Measurements from ENCODE around the gene ARHGAP28. TPM values are rescaled to one million over a fixed set of nuclear protein-coding genes. Genes with fewer than 3 reads are reported as not detected.

The ARHGAP28 gene
- total and polyA plus RNA-seq, 10 of the 15 experiments (the other 5 are each of a cell fraction or from before 2014, with no cell fraction given) = not detected

GRCh38 chr18:6837904-6838303 is 108.4 kb downstream of the ARHGAP28 start:
- no peak for TF ChIP-seq MXI1 (IDR thresholded peaks at IDR 0.05; ENCODE audit: low read depth, low read length)
- no peak for TF ChIP-seq MAX (IDR thresholded peaks at IDR 0.05; ENCODE audit: low read depth, low read length)
- no peak for TF ChIP-seq IKZF2 (IDR thresholded peaks at IDR 0.05)
- no peak for TF ChIP-seq PML (IDR thresholded peaks at IDR 0.05; ENCODE audit: low read length)
- no peak for TF ChIP-seq KLF5 (IDR thresholded peaks at IDR 0.05; ENCODE audit: partially characterized antibody)
- TF ChIP-seq POU2F2 (IDR thresholded peaks at IDR 0.05; ENCODE audit: borderline replicate concordance, low read depth, low read length) = no peak
- no peak for TF ChIP-seq ZNF592 (IDR thresholded peaks at IDR 0.05)
- TF ChIP-seq GATAD2B (conservative IDR thresholded peaks at IDR 0.05; ENCODE audit: low read depth) = no peak
- TF ChIP-seq RAD51 (IDR thresholded peaks at IDR 0.05) = no peak
- no peak for TF ChIP-seq ASH2L (IDR thresholded peaks at IDR 0.05; ENCODE audit: borderline replicate concordance, low read depth)
- TF ChIP-seq RFX5 (IDR thresholded peaks at IDR 0.05; ENCODE audit: low read depth, low read length) = no peak
- no peak for TF ChIP-seq HDAC2 (IDR thresholded peaks at IDR 0.05)
- H3K36me3 ChIP-seq (ENCODE audit: control insufficient read depth in 2 of 2, insufficient read depth in 2 of 2, low read length in 1 of 2) = no peaks in the 10 kb centered on the region
- no TSS peak for BruUV-seq (replicated peaks)
- CTCF ChIA-PET = interaction anchor here (1.1 kb wide), 1 partner anchor 49 kb away, joined by 4 read pairs; no protein-coding TSS in a partner anchor
- no peaks in the 10 kb centered on the region for H4K20me1 ChIP-seq (ENCODE audit: control insufficient read depth, insufficient read depth)
- H3K27me3 ChIP-seq (replicated peaks in 1 of 2; ENCODE audit: control insufficient read depth in 2 of 2, insufficient read depth in 2 of 2, low read length in 1 of 2) = no peaks in the 10 kb centered on the region
- H3K4me1 ChIP-seq (ENCODE audit: control insufficient read depth, insufficient read depth, low read length) = no peaks in the 10 kb centered on the region
- no peaks in the 10 kb centered on the region for H3K79me2 ChIP-seq (ENCODE audit: control insufficient read depth, insufficient read depth, low read length)
- intact Hi-C loops (cut with micrococcal nuclease; ENCODE audit: unreplicated experiment) = no loop called here
- FAIRE-seq = no peak
- no peak overlapping the region for H3K27ac ChIP-seq (ENCODE audit: control insufficient read depth, insufficient read depth)
- SMC1A ChIA-PET (ENCODE audit: uncharacterized antibody, unreplicated experiment) = interaction anchor here (1.0 kb wide), 1 partner anchor 12 kb away, joined by 3 read pairs; no protein-coding TSS in a partner anchor
- no peak overlapping the region for H3K4me2 ChIP-seq (ENCODE audit: control insufficient read depth, insufficient read depth)
- WGBS (ENCODE audit: insufficient coverage, insufficient replicate concordance, low lambda C conversion rate, missing lambda C conversion rate) = 20% methylated on average over 3 of the region's 3 CpGs
- RAD21 ChIA-PET (ENCODE audit: unreplicated experiment) = no interaction called here
- H3K4me3 ChIP-seq = no peak overlapping the region
- no peak for DNase-seq (ENCODE audit: low read depth, low spot score)
- POLR2A ChIA-PET = no interaction called here
- in situ Hi-C loops (cut with MboI) = no loop called here
- ATAC-seq = no peak
- no peak overlapping the region for H2AFZ ChIP-seq (ENCODE audit: control insufficient read depth, low read depth, low read length)
- H3K9ac ChIP-seq (ENCODE audit: control insufficient read depth, insufficient read depth, low read length) = no peak overlapping the region
- H3K9me3 ChIP-seq (replicated peaks; ENCODE audit: control insufficient read depth, insufficient read depth, low read length) = no peaks in the 10 kb centered on the region
